GM18517 (cell line): Measurements from ENCODE around the gene CCSER1.
"Not testable (repeated sequence)": the region's sequence is repeated elsewhere in the genome, so short reads cannot be mapped to it uniquely, and the experiment has no call there.

ENCODE experiments used
- ATAC-seq: cut with Tn5 transposase; IDR thresholded peaks from one replicate; pipeline ENCODE4 v1.9.1; 2021; ENCODE audit warnings: mild to moderate bottlenecking, moderate library complexity; ENCODE audit not compliant: unreplicated experiment

CCSER1 gene

GRCh38 chr4:90996813-90997212, 869.6 kb downstream of the CCSER1 start:
- ATAC-seq, result no peak

DNA sequence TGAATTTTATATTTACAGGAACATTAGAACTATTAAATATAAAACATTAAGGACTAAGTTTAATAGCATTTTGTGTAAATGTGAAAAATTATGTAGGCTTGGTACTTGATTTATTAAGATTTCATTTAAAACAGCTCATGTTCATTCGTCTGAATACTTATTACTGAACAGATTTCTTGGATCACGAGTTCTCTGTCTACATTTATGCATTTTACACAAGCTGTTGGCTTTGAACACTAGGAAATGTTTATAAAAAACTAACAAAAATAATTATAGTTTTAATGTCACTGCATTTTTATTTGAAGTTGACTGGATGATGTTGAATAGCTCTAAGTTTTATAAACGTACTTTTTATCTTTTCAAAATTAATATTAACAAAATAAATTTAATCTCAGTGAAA, 888.7 kb downstream of the CCSER1 start:
- ATAC-seq, result no peak

GRCh38 chr4:91019513-91019912, 892.3 kb downstream of the CCSER1 start:
- no peak for ATAC-seq

DNA sequence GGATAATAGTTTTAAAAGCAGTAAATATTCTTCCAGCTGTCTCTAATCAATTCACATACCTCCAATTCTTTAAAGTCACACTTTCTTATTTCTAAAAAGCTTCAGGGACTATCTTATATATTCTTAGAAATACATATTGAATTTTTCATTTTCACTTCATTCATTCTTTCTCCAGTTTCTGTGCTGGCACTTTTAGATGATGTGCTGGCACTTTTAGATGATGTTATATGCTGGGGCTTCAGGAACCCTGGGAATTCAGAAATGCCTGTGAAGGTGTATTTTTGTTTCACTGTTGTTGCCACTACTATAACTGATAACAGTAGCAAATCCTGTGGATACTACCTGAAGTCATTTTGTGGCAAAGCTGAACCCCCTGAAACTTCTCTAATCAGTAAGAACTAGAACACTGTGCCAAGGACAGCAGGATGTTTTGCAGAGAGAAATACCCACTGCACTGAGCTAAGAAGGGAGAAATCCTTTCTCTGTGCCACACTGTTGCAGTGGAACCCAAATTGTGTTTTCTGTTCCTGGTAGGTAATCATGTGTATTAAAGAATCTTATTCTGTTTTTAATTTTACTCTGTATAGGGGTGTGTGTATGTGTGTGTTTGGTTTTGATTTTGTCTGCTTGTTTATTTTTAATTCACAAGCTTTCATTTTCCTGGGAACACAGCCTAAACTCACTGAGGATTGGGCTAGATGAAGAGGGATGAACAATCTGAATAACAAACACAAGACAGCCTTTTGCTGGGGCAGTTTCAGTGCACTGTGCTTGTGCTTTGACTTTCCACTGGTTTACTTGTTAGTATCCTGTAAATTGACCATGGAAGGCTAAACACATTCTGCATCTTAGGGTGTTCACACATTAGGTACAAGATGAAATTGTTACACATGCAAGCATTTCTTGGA, 898.3 kb downstream of the CCSER1 start:
- no peak for ATAC-seq

DNA sequence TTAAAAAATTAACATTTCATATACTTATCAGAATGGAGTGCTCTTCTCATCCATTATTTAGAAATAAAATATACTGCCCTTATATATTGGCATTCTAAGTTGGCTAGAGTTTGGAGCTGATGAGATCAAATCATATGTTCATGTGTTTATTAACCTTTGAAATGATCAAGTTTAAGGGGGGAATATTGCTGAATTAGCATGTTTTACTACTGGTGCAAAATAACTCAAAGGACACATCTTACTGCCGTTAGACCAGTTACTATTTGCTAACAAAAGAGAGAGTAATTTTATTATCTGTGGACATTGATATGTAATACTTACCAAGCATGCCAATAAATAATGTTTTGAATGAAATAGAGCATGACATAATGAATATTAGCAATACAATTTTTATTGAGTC, 901.0 kb downstream of the CCSER1 start:
- no peak for ATAC-seq

DNA sequence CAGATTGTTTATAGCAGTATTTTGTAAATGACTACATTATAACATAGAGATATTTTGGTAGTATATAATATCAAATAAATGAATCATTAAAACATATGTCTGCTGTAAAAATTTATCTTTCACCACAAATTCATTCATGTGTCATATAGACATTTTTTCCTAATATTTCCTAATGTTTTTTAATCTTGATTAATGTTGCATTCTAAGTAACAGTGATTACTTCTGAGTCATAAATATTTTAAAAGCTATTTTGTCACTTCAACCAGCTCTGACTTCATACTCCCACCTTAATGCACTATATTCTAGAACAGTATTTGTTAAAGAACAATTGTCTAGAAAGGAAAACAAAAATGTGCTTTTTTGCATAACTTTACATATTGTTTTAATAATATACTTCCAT, 904.6 kb downstream of the CCSER1 start:
- ATAC-seq, result no peak

DNA sequence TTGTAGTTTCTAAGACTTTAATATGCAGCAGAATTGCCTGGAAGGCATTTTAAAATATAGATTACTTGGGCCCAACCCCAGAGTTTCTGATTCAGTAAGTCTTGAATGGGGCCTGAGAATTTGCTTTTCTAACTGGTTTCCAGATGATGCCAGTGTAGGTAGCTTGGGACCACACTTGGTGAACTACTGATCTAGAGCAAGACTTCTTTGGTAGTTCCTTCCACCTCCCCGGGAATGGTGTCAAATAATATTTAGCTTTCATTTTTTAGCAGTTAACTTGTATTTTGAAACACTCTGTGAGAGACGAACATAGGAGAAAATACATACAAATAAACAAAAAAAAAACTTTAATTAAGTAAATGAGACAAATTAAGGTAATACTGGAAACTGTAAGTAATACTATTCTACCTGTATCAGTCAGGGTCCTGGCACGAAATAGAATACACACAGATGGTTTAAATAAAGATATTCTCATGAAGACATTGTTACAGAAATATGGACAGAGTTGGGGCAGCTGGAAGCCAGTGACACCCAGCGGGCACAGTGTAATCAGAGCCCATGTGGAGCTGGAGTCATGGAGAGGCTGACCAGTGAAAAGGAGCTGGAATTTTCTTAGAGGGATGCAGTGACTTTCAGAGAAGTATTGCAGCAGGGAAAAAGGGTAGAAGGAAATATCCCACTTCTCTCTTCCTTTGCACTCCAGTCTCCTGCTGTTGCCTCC, 905.7 kb downstream of the CCSER1 start:
- no peak for ATAC-seq

DNA sequence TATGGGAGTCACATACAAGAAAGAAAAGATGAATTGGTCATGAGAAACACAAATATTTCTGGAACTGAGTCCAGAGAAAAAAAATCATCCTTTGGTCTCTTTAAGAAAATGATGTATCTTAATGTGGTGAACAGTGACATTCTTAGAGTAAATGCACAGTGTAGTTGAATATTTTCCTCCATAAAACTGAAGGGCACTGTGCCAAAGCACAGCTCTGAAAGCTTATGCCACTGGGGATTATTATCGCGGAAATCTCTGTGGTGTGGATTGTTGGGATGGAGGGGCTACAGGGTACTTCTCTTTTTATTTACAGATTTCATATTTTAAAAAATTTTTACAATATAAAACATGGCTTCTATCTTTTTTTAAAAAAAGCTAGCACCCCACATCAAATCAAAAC, 908.1 kb downstream of the CCSER1 start:
- ATAC-seq, result no peak

- no peak for ATAC-seq
Measured at GRCh38 chr4:91037951-91038350, 910.8 kb downstream of the CCSER1 start.

DNA sequence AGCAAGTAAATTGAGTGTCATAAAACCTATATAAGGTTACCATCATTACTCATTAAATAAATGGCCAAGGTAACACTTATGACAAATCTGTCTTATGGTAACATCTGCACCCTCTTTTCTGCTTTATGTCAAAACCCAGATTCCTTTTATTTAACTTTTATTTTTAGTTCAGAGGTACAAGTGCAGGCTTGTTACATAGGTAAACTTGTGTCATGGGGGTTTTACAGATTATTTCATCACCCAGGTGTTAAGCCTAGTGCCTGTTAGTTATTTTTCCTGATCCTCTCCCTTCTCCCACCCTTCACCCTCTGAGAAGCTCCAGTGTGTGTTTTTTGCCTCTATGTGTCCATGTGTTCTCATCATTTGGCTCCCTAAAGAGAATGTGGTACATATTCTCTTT, 930.7 kb downstream of the CCSER1 start:
- no peak for ATAC-seq

- no peak for ATAC-seq
Measured at GRCh38 chr4:91058345-91058744, 931.2 kb downstream of the CCSER1 start.

DNA sequence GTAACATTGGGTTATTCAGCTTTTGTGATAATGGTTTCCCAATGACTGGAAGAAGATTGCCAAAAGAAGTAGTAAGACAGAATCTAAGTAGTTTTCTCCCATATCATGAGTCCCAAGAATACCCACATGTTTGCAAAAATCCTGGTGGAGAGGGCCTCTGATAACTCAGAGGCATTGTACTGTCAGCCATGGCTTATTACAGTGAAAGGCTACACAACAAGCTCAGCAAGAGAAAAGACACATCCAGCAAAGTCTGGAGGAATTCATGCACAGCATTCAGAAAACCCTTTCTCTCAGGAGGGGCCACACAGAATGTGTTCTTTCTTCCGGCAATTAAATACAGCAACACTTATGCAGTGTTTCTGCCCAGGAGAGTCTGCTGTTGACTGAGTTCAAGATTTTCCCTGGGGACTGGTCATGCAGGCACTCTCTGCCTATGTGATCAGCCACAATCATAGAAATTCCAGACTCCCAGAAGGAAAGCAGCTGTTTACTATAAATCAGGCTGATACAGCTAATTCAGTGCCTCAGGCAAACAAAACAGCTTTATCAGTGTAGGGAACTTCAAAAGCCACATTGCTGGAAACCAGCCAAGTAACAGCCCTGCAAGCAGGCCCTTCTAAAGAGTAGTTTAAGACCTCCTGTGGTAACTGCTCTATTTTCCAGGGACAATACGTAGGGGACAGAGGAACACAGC, 937.1 kb downstream of the CCSER1 start:
- no peak for ATAC-seq

GRCh38 chr4:91065117-91065516, 937.9 kb downstream of the CCSER1 start:
- no peak for ATAC-seq

GRCh38 chr4:91070736-91071135, 943.5 kb downstream of the CCSER1 start:
- no peak for ATAC-seq

DNA sequence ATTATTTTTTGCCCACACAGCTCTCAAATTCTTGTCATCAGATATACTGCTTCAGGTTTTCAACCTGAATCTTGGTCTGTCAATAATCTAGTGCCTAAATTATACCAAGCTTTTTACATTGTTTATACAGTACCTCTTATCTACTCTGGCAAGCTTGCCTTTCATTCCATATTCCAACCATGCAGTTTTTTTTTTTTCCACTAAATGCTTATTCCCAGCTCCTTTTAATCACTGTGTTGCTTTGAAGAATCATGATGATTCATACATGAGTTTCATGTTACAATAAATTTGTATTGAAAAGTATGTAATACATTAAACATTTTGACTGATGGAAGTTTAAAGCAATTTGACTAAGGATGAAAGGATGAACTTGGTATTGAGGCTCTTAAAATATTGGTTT, 949.0 kb downstream of the CCSER1 start:
- ATAC-seq, result no peak

DNA sequence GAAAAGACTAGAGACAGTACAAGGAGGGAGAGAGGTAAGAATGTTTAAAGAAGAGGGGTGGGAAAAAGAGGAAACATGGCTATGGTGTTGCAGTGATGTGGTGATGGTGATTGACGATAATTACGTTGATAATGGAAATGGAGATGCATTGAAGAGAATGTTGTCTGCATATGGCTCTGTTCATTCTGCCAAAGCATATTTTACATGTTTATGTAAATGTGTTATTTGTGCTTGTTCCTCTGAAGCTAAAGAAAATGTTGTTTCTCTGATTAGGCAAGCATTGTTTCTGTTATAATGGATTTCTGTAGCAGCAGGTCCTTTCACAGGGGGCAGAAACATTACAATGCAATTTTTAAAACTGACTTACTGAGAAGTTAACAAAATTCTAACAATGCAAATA, 958.8 kb downstream of the CCSER1 start:
- no peak for ATAC-seq

DNA sequence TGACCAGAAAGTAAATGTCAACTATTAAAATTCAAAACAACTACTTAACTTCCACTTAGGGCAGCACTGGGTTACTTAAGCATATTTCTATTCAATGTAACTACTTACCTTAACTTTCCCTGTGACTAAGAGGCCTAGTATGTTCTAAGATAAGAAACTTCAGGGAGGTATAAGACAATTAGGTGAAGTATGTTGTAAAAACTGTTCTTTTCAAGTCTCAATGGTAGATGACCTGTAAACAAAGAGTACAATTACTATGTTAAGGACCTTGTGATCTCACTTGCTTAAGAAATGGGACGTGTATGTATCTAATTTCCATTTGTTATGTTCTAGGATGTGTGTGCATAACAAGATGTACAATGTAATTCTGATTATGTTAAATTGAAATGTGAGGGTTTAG, 960.5 kb downstream of the CCSER1 start:
- ATAC-seq, result no peak

DNA sequence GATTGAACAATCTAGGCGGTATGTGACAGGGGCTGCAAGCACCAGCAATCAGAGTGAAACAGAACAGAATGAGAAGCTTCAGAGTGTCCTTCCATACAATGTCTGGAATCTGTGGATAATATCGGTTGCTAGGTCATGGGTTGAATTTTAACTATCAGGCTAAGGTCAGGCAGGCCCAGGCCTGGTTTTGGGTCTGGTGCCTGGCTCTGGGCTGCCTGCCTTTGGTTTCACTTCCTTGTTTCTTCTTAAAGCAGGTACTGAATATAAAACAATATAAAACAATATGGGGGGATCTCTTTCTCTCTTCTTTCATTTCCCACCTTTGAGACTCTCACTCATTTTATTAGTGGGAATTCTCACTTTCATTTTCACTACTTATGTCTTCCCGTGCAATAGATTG, 962.0 kb downstream of the CCSER1 start:
- no peak for ATAC-seq

DNA sequence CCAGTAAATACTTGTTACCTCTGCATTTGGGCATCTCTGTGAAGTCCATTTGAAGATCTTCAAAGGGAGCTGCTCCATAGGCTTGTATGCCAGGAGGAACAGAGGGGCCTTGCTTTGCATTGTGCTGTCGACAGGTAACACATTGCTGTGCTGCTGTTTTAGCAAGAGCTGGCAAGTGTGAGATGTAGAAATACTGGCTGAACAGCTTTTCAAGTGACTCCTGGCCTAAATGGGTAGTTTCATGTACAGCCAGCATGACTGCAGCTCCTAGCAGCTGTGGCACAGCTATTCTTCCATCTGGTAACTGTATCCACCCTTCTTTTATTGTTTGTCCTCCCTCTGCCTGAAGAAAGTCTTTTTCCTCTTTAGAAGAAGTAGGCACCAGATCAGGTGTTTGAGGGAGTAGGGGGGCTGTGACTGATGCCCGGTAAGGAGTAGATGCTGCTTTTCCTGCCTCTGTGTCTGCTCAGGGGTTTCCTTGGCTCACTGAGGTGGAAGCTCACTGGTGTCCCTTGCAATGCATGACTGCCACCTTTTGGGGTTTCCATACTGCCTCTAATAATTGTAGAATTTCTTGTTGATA, 965.3 kb downstream of the CCSER1 start:
- ATAC-seq, result no peak

DNA sequence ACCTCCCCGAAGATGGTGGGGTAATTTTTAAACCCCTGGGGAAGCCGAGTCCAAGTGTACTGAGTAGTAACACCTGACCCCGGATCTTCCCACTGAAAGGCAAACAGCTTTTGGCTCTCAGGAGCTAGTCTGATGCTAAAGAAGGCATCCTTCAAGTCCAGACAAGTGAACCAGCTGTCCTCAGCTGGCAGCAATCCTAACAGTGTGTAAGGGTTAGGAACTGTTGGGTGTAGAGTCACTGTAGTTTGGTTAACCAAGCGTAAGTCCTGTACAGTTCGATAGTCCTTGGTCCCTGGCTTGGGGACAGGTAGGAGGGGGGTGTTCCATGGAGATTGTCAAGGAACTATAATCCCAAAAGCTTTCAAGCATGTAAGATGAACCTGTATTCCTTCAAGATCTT, 967.0 kb downstream of the CCSER1 start:
- not testable (repeated sequence) for ATAC-seq

DNA sequence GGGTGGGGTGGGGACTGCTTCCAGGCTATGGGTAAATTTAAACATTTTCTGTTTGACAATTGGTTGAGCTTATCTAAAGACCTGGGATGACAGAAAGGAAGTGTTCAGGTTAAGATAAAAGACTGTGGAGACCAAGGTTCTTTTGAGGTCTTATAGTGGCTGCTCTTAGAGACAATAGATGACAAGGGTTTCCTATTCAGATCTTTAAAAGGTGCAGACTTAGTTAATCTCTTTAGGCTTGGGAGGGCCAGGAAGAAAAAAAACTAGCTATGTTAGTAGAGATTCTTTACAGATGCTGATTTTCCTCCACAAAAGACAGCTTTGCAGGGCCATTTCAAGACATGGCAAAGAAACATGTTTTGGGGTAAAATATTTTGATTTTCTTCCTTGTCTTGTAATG, 972.5 kb downstream of the CCSER1 start:
- no peak for ATAC-seq
